GM10266 (cell line): ENCODE results near the gene TRAF1.

Experiments
- DNase-seq: peaks from one replicate; pipeline ENCODE4 v3.0.0; 2012; ENCODE audit errors: extremely low spot score
- TF ChIP-seq, protein P1 (sequence below): IDR thresholded peaks from 2 replicates; pipeline ENCODE4 v1.5.1; 2012; ENCODE audit warnings: mild to moderate bottlenecking, low read depth; ENCODE audit not compliant: control insufficient read depth, insufficient read depth; ENCODE audit errors: missing control alignments

TRAF1 gene

DNA sequence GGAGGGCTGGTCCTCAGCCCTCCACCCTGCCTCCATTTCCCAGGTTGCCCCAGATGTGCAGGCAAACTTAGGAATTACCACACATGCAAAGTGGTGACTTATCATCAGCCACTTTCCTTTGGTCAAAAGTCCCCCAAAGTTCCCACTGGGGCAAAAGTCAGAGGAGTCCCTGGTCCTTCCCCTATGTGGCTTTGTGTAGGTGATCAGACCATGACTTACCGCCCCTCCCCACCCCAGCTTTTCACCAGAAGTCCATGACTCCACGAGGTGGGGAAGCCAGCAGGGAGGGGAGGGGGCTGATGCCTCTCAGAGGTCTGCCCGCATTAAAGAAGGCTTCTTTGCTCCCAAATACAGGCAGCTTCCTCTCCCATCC is 5.8 kb downstream of the TRAF1 start:
- TF ChIP-seq, protein P1, sequence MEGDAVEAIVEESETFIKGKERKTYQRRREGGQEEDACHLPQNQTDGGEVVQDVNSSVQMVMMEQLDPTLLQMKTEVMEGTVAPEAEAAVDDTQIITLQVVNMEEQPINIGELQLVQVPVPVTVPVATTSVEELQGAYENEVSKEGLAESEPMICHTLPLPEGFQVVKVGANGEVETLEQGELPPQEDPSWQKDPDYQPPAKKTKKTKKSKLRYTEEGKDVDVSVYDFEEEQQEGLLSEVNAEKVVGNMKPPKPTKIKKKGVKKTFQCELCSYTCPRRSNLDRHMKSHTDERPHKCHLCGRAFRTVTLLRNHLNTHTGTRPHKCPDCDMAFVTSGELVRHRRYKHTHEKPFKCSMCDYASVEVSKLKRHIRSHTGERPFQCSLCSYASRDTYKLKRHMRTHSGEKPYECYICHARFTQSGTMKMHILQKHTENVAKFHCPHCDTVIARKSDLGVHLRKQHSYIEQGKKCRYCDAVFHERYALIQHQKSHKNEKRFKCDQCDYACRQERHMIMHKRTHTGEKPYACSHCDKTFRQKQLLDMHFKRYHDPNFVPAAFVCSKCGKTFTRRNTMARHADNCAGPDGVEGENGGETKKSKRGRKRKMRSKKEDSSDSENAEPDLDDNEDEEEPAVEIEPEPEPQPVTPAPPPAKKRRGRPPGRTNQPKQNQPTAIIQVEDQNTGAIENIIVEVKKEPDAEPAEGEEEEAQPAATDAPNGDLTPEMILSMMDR, result no peak
- DNase-seq, result no peak

DNA sequence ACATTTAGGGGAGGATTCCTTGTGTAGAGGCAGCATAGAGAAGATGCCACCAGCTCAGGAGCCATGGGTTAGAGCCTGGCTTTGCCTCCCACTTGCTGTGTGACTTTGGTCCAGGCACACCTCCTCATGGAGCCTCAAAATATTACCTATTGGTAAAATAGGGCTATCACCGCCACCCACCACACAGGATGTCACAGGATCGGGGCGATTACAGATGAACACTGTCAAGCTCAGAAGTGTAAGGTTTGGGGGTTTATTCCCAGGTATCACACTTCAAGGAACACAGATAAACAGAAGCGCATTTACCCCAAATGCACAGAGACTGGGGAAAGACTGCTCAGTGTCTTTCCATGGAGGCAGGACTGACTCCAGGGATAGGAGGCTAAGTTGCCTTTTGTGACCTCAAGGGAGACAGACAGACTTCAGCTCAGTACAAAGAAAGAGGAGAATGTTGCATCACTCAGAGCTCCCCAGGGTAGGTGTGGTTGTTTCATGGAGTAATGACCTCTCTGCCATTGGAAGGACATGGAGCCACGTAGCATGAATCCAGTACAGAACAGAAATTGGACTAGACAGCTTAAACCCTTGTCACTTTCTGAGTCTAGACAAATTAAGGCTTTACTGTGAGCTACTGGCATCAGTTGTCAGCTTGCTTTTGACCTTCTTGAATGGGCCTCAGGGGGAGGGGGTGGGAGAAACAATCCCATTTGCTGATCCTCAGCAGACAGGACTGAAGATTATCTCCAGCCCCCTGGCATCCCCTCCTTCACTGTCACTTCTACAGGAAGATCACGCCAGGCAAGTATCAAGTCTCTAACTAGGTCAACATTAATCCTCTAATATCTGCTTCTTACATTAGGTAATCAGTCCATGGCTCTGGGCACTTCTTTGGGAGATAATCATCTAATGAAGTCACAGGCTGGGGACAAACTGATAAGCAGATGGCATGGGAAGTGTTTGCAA is 6.5 kb downstream of the TRAF1 start:
- TF ChIP-seq, protein P1, result no peak
- DNase-seq, result no peak

- DNase-seq, result no peak
- TF ChIP-seq, protein P1, result no peak
Observed at GRCh38 chr9:120918931-120919842, 7.4 kb downstream of the TRAF1 start.

DNA sequence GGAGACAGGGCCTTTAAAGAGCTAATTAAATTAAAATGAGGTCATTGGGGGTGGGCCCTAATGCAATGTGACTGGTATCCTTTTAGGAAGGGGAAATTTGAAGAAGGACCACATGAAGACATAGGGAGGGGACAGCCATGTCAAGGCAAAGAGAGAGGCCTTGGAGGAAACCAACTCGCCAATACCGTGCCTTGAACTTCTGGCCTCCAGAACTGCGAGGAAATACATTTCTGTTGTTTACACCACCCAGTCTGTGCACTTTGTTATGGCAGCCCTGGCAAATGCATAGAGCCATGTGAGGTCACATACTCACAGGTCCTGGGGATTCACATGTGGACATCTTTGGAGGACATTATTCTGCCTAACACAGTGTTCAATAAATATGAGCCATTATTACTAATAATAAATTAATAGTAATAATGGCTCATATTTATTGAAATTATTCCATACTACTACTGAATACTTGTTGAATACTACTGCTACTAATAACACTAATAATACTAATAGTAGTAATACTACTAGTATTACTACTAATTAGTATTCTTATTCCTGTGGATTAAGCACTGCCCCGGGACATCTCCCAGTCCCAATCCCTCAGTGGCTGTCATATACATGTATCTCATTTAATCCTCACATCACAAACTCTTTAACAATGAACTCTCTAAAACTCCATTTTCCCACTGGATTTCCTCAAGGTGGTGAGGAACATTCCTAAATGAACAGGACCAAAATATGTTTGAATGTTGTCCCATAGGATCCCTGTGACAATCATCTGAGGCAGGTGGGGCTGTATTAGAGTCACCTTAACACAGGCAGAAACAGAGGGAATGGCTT is 8.4 kb downstream of the TRAF1 start:
- no peak for DNase-seq
- TF ChIP-seq, protein P1, result no peak

DNA sequence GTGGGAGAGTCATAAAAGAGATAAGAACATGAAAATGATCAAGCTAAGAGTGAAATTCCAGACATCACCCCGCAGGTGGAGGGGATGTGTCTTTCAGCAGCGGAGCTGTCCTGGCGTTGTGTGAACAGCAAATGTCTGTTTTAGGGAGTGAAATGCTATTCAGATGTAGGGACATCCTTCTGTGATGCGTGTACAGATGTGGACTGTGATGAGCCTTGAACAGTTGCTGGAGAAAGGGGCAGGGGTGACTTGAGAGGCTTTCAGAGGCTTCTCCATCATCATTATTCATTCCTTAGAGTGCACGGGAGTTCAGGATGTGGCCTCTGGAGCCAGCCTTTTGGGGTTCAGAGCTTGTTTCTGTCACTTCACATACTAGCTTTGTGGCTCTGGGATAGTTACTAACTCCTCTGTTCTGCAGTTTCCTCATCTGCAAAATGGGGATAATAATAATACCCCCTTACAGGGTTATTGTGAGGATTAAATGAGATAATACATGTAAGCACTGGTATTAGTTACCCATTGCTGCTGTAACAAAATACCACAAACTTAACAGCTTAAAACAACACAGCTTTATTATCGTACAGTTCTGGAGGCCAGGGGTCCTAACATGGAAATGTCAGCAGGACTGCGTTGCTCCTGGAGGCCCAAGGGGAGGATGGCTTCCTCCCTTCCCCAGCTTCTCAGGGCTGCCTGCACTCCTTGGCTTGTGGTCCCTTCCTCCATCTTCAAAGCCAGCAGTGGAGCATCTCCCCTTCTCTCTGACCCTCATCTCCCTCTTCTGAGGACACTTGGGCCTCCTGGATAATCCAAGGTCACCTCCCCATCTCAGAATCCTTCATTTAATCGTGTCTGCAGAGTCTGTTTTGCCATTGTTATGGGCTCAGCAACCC is 9.4 kb downstream of the TRAF1 start:
- TF ChIP-seq, protein P1, result no peak

GRCh38 chr9:120916588-120916987 is 10.0 kb downstream of the TRAF1 start:
- no peak for DNase-seq
- TF ChIP-seq, protein P1, result no peak

More for the DNA sequence above, 9.4 kb downstream of the TRAF1 start:
- DNase-seq, result no peak
